UCSD-AML1 (cell line): ENCODE data around the gene ARHGEF7.
"Not testable (repeated sequence)": the region's sequence is repeated elsewhere in the genome, so short reads cannot be mapped to it uniquely, and the experiment has no call there.

Experiments used
- DNase-seq: peaks from one replicate; lab custom pipeline; 2025; ENCODE audit not compliant: unreplicated experiment; lab: John Stamatoyannopoulos, UW

The ARHGEF7 gene

GRCh38 chr13:111171112-111171511, 56.0 kb downstream of the ARHGEF7 start:
- no peak for DNase-seq

- DNase-seq: no peak
These were observed 56.5 kb downstream of the ARHGEF7 start for GRCh38 chr13:111171629-111172028.

- no peak for DNase-seq
These were observed 59.4 kb downstream of the ARHGEF7 start for GRCh38 chr13:111174377-111175114.

GRCh38 chr13:111175372-111175771, 60.3 kb downstream of the ARHGEF7 start:
- DNase-seq: no peak

DNA sequence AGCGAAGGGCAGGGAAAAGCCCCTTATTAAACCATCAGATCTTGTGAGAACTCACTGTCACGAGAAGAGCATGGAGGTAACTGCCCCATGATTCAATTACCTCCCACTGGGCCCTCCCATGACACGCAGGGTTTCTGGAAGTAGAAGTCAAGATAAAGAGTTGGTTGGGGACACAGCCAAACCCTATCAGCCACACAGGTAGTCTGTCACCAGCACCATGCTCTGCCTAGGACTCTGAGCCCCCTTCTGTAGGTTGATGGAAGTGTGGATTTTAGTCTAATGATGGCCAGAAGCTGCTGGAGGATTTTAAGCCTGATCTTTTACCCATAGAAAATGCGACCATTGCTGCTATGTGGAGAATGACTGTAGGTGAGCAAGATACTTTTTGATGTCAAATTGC, 60.8 kb downstream of the ARHGEF7 start:
- DNase-seq: no peak

- no peak for DNase-seq
These were observed 61.3 kb downstream of the ARHGEF7 start for GRCh38 chr13:111176421-111176820.

DNA sequence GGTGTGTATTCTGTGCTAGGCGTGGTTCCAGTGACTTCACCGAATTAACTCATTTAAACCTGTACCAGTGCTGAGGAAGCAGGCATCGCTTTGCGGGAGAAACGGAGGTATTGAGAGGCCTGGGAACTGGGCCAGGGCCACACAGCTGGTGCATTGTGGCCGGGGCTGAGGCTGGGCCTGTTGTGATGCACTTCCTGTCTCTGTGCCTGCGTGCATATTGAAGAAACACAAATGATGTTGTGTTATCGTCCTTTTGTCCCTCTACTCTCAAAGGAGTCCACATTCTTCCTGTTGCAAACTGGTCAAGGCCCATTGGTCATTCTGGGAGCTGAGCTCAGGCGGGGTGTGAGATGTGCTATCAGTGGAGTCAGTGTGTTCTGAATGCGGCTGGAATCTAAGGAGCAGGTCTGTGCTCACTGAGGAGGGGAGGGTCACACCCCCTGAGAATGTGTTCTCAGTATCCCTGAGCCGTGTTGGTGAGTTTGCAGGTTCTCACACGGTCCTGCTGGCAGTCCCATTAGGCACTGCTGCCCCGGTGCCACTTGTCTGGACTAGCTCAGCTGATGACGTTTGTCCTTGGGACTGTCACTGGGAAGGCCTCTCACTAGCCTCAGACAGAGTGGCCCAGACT, 62.1 kb downstream of the ARHGEF7 start:
- no peak for DNase-seq

DNA sequence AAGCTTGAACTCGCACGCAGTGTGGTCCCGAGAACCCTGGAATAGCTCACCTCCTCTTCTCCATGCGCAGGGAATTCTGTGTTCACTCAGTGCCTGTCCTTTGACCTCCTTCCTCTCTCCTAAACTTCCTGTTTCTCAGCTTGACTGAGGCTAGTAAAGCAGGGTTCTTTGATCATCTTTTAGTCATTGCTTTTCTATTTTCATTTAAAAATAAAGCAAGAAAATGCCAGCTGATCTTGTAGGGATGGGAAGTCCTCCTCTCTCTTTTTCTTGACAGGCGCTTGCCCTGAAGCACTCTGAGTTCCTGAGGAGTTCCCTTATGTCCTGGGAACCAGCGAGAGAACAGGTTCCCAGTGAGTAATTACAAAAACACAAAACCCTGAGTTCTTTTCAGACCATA, 62.8 kb downstream of the ARHGEF7 start:
- no peak for DNase-seq

DNA sequence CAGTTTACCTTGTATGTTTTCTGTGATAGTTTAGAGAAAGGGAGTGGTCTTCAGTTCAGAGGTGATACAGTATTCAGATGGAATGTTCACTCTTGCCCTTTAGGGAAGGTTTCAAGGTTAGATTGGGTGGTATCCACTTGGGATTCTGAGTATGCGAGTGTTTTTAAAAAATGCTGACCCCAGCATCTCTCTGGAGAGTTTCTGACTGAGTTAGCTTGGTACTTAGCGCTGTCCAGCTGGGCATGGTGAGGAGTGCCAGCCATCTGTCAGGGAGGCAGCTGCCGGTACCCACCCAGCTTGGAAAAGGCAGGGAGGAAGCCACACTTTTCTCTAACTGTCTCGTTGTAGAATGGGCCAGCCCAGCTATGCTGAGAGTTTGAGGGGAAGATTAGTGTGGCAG, 63.3 kb downstream of the ARHGEF7 start:
- DNase-seq: no peak

- no peak for DNase-seq
These were observed 65.0 kb downstream of the ARHGEF7 start for GRCh38 chr13:111179908-111180760.

- no peak for DNase-seq
These were observed 66.9 kb downstream of the ARHGEF7 start for GRCh38 chr13:111181977-111182376.

GRCh38 chr13:111183087-111183645, 68.1 kb downstream of the ARHGEF7 start:
- DNase-seq: no peak

DNA sequence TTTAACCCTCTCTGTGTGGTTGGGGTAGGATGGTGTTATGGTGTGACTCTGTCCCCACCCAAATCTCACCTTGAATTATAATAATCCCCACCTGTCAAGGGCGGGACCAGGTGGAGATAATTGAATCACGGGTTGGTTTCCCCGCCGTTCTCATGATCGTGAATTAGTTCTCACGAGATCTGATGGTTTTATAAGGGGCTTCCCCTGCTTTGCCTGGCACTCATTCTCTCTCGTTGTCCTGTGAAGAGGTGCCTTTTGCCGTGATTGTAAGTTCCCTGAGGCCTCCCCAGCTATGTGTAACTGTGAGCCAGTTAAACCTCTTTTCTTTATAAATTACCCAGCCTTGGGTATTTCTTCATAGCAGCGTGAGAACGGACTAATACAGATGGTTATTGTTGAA, 68.8 kb downstream of the ARHGEF7 start:
- DNase-seq: no peak

GRCh38 chr13:111184458-111185401, 69.6 kb downstream of the ARHGEF7 start:
- no peak for DNase-seq

GRCh38 chr13:111186305-111186935, 71.3 kb downstream of the ARHGEF7 start:
- DNase-seq: no peak

GRCh38 chr13:111187960-111188541, 72.9 kb downstream of the ARHGEF7 start:
- no peak for DNase-seq

DNA sequence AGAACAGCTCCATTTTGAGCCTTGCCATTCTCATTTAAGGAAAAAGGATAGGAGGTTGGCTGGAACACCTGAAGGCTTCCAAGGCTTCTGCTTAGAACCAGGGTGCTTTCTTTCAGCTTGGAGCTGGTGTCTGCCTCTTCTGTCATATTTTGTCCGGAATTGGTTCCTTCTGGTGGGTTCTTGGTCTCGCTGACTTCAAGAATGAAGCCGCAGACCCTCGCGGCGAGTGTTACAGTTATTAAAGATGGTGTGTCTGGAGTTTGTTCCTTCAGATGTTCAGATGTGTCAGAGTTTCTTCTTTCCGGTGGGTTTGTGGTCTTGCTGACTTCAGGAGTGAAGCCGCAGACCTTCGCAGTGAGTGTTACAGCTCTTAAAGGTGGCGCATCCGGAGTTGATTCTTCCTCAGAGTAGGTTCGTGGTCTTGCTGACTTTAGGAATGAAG, 74.0 kb downstream of the ARHGEF7 start:
- not testable (repeated sequence) for DNase-seq

DNA sequence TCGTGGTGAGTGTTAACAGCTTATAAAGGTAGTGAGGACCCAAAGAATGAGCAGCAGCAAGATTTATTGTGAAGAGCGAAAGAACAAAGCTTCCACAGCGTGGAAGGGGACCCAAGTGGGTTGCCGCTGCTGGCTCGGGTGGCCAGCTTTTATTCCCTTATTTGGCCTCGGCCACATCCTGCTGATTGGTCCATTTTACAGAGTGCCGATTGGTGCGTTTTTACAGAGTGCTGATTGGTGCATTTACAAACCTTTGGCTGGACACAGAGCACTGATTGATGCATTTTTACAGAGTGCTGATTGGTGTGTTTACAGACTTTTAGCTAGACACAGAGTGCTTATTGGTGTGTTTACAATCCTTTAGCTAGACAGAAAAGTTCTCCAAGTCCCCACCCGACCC, 74.4 kb downstream of the ARHGEF7 start:
- DNase-seq: not testable (repeated sequence)

DNA sequence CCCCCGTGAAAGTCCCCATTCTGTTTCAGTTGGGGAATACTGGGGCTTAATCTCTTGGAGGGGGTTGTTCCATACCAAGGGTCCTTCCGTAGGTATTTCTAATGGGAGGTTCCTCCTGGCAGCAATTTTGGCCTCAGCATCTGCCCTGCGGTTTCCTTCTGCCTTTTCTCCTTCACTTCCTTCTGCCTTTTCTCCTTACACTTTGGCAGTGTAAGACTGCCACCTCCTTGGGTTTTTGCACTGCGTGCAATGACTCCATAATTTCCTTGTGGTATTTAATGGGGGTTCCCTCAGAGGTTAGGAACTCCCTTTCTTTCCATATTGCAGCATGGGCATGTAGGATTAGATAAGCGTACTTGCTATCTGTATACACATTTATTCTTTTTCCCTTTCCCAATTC, 78.1 kb downstream of the ARHGEF7 start:
- DNase-seq: peak; percentile 62
